ENCODE data around the gene EEF1AKMT1. TPM values are rescaled to one million over a fixed set of nuclear protein-coding genes. Genes with fewer than 3 reads are reported as not detected.

Gene EEF1AKMT1
- total RNA-seq, 1 experiment from 2014 or later, result 6.1 TPM

- Histone ChIP-seq H3K23me2 (ENCODE audit: insufficient read length, low read depth, low read length, poor library complexity, severe bottlenecking) (peaks cover 9% of the 10 kb centered on the region), H4K20me1 (ENCODE audit: control insufficient read depth, insufficient read depth, insufficient read length) (no peaks in the 10 kb centered on the region), H3K79me1 (ENCODE audit: insufficient read depth, low read depth, low read length, poor library complexity, severe bottlenecking) (no peaks in the 10 kb centered on the region), H4K5ac (ENCODE audit: insufficient read length, low read depth, low read length) (no peak within 1 kb of the TSS), H2BK20ac (ENCODE audit: low read depth, low read length, poor library complexity, severe bottlenecking) (no peak within 1 kb of the TSS), H3K56ac (ENCODE audit: insufficient read length, low read depth, low read length) (no peak within 1 kb of the TSS), H3K4me1 (ENCODE audit: insufficient read depth, low read length) (no peaks in the 10 kb centered on the region), H3T11ph (ENCODE audit: low read length) (no peak within 1 kb of the TSS), H2BK120ac (ENCODE audit: low read depth, low read length, poor library complexity, severe bottlenecking) (no peak within 1 kb of the TSS), H3K4me2 (ENCODE audit: insufficient read depth, insufficient read length, low read length) (peak within 1 kb of the TSS; percentile 58), H3K9ac (ENCODE audit: extremely low read depth, insufficient read length, low read length) (no peak within 1 kb of the TSS), H2AK5ac (ENCODE audit: insufficient read length, low read length) (no peak within 1 kb of the TSS), H3K27me3 (ENCODE audit: insufficient read depth, low read length) (peaks cover 6% of the 10 kb centered on the region; the same call in 1 of the 2 replicates), H2BK5ac (ENCODE audit: insufficient read length, low read length) (no peak within 1 kb of the TSS), H3K18ac (ENCODE audit: insufficient read length, low read depth, low read length) (no peak within 1 kb of the TSS), H3K9me3 (ENCODE audit: control insufficient read depth, low read depth, low read length) (no peaks in the 10 kb centered on the region), H3K79me2 (ENCODE audit: insufficient read depth, low read length) (no peaks in the 10 kb centered on the region), H3K23ac (ENCODE audit: insufficient read length, low read depth, low read length) (no peak within 1 kb of the TSS), H3K4ac (ENCODE audit: low read depth, low read length) (no peak within 1 kb of the TSS), H4K8ac (replicated peaks; ENCODE audit: insufficient read length, low read depth, low read length) (no peak within 1 kb of the TSS), H4K91ac (ENCODE audit: insufficient read length, low read depth, low read length) (no peak within 1 kb of the TSS), H3K27ac (ENCODE audit: insufficient read length, low read depth, low read length) (no peak within 1 kb of the TSS), H2AFZ (ENCODE audit: low read length) (no peak within 1 kb of the TSS), H2BK15ac (ENCODE audit: low read depth, low read length) (no peak within 1 kb of the TSS), H3K14ac (ENCODE audit: insufficient read depth, low read length) (no peak within 1 kb of the TSS; the same call in 1 of the 2 replicates), H2BK12ac (ENCODE audit: insufficient read length, low read depth, low read length) (no peak within 1 kb of the TSS)
- Mint-ChIP-seq H3K36me3 (ENCODE audit: insufficient read depth in 1 of 3, low read depth in 3 of 3) (no peaks in the 10 kb centered on the region; a peak in 1 of 7 replicates), H3K27ac (no peak within 1 kb of the TSS), H3K4me3 (peak within 1 kb of the TSS; percentile 84 to 92), H3K27me3 (ENCODE audit: low read depth) (peaks cover 55% of the 10 kb centered on the region), H3K9me3 (no peaks in the 10 kb centered on the region), H3K4me1 (peaks cover 13% of the 10 kb centered on the region in 2 experiments)
- no CpG with 5 or more reads among the region's 94 CpGs for WGBS (ENCODE audit: extremely low coverage, insufficient read length, low lambda C conversion rate)
- TF ChIP-seq CTCF (conservative IDR thresholded peaks at IDR 0.05), result no peak
- DNase-seq, result no peak
These were observed 70.6 kb downstream of the EEF1AKMT1 start, which contains the start of gene IL17D for GRCh38 chr13:20702915-20703779. IL17D (plus strand) TSS chr13:20703699; CDS start chr13:20704002, 303 bp downstream.

All from H9 (cell line).